GM18519 (cell line): Measurements from ENCODE around the gene TMEM114.

Source experiments
- ATAC-seq: cut with Tn5 transposase; IDR thresholded peaks from one replicate; pipeline ENCODE4 v1.9.1; 2021; ENCODE audit warnings: mild to moderate bottlenecking, moderate library complexity; ENCODE audit not compliant: unreplicated experiment, low FRiP score

The TMEM114 gene

DNA sequence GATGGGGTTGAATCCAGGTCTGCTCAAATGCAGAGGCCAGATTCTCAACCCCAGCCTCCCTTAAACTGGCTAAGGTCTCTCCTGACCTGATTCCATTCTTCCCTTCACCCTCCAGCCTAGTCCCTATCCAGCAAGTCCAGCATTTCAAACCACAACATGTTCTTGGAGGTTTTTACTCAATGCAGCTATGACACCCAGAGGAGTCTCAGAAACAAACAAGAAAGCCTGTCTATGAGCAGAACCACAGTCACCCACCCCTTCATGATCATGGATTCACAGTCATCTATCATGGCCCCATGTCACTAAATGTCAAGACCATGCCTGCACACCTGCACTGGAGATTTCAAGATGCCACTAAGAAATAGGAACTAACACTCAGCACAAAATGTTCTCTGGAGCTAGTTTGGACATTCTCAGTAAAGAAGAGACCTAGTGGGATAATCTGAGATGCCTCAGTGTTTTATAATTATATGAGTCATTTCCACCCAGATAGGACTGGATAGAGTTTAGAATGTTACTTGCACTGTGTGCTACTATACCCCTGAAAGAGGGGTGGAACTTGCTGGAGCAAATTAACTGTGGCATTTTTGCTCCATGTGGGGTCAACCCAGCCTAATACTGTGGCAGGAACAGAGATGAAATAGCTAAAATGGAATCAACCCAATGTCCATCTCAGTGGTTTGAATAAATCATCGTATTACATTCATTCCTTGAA, 21.7 kb upstream of the TMEM114 start:
- ATAC-seq = no peak

GRCh38 chr16:8611122-8611521, 20.8 kb upstream of the TMEM114 start:
- ATAC-seq = no peak

DNA sequence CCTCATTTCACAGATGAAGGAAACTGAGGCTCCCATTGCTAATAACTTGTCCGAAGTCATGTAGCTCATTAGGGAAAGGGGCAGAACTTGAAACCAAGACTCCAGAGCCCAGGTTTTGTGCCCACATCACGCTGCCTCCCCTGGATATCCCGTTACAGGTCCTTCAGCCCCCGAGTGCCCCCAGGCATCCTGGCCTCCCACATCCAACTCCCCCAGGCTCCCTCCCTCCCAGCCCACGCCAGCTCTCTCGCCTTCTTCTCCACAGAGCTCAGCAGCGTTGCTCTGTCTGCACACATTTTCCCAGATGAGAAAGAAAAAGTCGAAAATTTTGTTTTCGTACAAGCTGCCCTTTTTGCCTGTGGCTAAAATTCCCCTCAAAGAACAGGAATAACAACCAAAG, 16.9 kb upstream of the TMEM114 start:
- no peak for ATAC-seq

GRCh38 chr16:8605554-8605953, 15.2 kb upstream of the TMEM114 start:
- no peak for ATAC-seq

- ATAC-seq = no peak
Observed at GRCh38 chr16:8600144-8600775, 9.9 kb upstream of the TMEM114 start.

- ATAC-seq = no peak
Observed at GRCh38 chr16:8596581-8596980, 6.3 kb upstream of the TMEM114 start.

GRCh38 chr16:8595783-8596182, 5.5 kb upstream of the TMEM114 start:
- ATAC-seq = no peak

DNA sequence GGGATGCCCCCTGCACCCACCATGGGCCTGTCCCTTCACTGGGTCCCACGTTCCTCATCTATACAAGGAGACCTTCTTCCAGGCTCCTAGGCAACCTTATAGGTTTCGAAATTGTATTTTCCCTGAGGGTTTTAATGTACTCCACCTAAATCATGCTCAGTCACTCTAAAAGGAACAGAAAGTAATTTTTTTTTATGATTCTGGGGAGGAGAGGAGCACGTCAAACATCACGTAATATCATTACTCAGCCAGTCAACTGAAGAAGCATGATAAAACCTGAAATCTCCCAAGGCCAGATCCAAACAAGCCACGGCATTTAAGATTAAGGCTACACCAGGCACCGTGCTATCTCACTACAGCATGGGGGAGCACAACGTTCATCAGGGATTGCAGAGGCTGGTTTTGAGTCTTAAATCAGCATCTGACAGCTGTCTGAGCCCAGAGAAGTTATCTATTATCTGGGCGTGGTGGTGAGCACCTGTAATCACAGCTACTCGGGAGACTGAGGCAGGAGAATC, 3.9 kb upstream of the TMEM114 start:
- no peak for ATAC-seq

DNA sequence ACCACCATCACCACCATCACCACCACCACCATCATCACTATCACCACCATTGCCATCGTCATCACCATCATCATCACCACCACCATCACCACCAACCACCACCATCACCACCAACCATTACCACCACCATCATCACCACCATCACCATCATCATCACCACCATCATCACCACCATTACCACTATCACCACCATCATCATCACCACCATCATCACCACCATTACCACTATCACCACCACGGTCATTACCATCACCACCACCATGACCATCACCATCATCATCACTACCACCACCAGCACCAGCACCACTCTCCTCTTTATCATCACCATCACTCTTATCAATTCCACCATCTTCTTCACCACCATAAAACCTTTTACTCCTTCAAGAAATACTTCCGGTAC, 1.1 kb upstream of the TMEM114 start:
- ATAC-seq = no peak

DNA sequence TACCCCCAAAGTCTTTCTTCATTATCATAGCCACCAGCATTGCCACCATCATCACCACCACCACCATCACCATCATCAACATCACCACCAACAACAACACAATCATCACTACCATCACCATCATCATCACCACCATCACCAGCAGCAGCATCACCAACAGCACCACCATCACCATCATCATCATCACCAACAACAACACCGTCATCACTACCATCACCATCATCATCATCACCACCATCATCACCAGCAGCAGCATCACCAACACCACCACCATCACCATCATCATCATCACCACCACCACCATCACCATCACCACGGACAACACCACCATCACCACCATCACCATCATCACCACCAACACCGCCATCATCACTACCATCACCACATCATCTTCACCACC, 500 bp upstream of the TMEM114 start:
- ATAC-seq = no peak

GRCh38 chr16:8589057-8589899, 1.0 kb downstream of the TMEM114 start:
- no peak for ATAC-seq

DNA sequence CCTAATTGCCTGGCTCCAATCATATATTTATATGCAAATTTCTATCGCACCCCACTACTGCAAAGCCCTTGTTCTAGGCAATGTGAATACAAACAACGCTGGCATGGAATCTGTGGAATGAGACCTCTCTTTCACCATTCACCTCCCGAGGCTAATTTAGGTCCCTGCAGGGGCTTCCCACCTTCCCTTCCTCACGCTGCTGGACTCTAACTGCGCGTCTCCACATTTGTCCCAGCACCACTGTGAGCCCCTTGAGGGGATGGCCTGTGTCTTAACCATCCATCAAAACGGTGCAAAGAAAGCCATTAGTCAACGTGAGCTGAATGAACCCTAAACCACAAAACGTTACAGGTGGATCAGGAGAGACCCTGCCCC, 1.6 kb downstream of the TMEM114 start:
- no peak for ATAC-seq

DNA sequence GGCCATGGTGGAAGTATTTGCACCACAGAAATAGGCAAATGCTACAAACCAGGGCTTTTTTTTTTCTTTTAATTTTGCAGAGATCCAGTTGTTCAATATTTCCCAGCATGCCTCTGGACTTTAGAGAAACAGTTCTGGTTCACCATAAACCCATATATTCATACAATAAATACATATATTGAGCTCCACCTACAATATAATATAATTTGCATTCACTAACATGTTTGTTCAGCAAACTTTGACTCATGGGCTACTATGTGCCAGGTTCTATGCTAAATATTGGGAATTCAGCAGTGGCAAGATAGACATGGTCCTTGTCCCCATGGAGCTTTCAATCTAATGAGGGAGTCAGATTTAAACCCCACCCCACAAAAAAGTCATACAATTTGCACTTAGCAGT, 3.2 kb downstream of the TMEM114 start:
- no peak for ATAC-seq

DNA sequence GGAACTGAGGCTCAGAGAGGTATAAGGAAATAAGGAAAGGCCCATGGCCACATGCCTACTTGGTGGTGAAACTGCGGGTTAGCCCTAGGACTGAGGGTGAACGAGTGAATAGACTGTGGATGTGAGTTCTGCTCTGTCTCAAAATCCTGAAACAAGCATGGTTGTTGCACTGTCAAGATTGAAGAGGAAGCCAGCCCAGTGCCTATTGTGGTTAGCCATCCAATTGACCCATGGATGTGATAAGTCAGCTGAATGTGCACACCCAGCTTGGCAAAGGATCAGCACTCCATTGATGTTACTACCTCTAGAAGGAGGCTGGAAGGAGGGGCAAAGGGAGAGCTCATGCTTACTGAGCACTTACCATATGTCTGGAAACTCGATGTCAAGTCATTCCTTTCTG, 4.5 kb downstream of the TMEM114 start:
- no peak for ATAC-seq

- no peak for ATAC-seq
Observed at GRCh38 chr16:8585041-8585440, 5.3 kb downstream of the TMEM114 start.

DNA sequence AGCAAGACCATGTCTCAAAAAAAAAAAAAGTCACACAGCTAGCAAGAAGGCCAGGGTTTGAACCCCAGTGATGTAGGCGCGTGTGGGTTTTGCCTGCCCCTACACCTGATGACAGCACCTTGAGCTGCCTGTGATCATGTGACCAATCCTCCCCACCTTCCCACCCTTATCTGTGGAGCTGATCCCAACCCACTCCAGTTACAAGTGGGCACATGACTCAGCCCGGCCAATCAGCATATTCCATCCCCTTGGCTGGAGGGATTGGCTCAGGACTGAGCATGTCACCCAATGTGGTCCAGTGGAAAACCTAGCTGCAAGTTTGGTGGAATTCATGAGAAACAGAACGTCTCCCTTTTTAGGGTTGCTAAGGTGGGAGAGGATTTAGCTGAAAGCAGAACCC, 6.6 kb downstream of the TMEM114 start:
- no peak for ATAC-seq

- no peak for ATAC-seq
Observed at GRCh38 chr16:8583199-8583598, 7.1 kb downstream of the TMEM114 start.

DNA sequence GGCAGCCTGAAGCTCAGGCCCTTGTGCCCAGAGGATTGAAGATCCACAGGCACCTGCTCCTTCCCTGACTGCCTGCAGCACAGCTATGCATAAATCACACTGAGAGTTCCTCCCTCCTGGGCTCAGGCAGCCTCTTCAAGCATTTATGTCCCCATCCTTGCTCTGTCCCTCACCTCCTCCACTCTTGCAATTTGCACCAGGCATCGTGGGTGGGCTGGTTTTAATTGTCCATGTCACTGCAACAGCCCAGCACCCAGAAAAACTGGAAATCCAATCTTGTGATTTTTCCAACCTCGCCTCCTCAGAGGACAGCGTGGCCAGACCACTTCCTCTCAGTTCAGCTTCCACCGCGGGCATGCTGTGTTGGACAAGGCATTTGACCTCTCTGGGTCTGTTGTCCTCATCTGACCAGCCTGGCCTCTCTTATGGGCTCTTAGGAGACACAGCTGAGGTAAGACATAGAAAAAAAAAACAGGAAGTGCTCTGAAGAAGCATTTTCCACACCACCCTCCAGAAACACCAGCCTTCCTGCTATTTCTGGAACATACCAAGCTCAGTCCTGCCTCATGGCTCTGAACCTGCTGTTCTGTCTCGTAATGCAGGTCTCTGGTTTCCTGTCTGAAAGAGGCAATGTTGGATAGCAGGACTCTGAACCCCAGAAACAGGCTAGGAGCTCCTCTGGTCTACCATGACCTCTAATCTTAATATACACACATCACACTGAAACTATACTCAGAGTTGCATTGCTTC, 8.3 kb downstream of the TMEM114 start:
- ATAC-seq = peak; percentile 65

GRCh38 chr16:8579559-8579958, 10.8 kb downstream of the TMEM114 start:
- ATAC-seq = no peak

GRCh38 chr16:8577678-8578304, 12.5 kb downstream of the TMEM114 start:
- no peak for ATAC-seq
